H1 (cell line): ENCODE measurements around the gene ANKUB1. TPM values are rescaled to one million over a fixed set of nuclear protein-coding genes. Genes with fewer than 3 reads are reported as not detected.

Source experiments
- CTCF ChIA-PET: fragments of 300-600 bp; sonication (Branson Sonifier 250); formaldehyde crosslinking; loops from one replicate; lab custom pipeline; 2021; ENCODE audit not compliant: partially characterized antibody; lab: Charles Lee
- POLR2A ChIA-PET: fragments of 300-600 bp; sonication (Branson Sonifier 250); formaldehyde crosslinking; loops from one replicate; lab custom pipeline; 2021; ENCODE audit warnings: inconsistent platforms; ENCODE audit not compliant: partially characterized antibody; lab: Charles Lee
- DNase-seq, 2 experiments: peaks; one replicate each; pipeline versions ENCODE4 v3.0.0 to v3.0.0-alpha.2; 2010 to 2022; ENCODE audit warnings: low spot score in 2 of 2, low read depth in 1 of 2, mixed read lengths in 1 of 2
- FAIRE-seq: peaks from 2 replicates; lab custom pipeline; 2011; peaks lifted over from hg19 to GRCh38; lab: Jason Lieb, UNC
- H2AFZ ChIP-seq: 2 replicates; pipeline ENCODE4 v1.8.1; 2012; ENCODE audit warnings: low read length, inconsistent platforms
- H2AK5ac ChIP-seq: 2 replicates; pipeline ENCODE4 v1.6.1; 2013; ENCODE audit warnings: low read depth, low read length
- H2BK120ac ChIP-seq: replicated peaks from 2 replicates; pipeline ENCODE3; 2013; ENCODE audit warnings: low read depth, low read length, inconsistent platforms
- H2BK12ac ChIP-seq: 2 replicates; pipeline ENCODE4 v1.6.1; 2013; ENCODE audit warnings: low read depth, low read length
- H2BK15ac ChIP-seq: 2 replicates; pipeline ENCODE4 v1.6.1; 2013; ENCODE audit warnings: low read length
- H2BK20ac ChIP-seq: 2 replicates; pipeline ENCODE4 v1.6.1; 2013; ENCODE audit warnings: low read length
- H2BK5ac ChIP-seq: 2 replicates; pipeline ENCODE4 v1.6.1; 2013; ENCODE audit warnings: low read depth, low read length
- H3K14ac ChIP-seq: 2 replicates; pipeline ENCODE4 v1.6.1; 2013; ENCODE audit warnings: inconsistent platforms; ENCODE audit not compliant: insufficient read length
- H3K18ac ChIP-seq: 2 replicates; pipeline ENCODE4 v1.6.1; 2013; ENCODE audit warnings: low read length; ENCODE audit errors: extremely low read depth
- H3K23ac ChIP-seq: 2 replicates; pipeline ENCODE4 v1.6.1; 2013; ENCODE audit warnings: inconsistent platforms; ENCODE audit not compliant: insufficient read length
- H3K23me2 ChIP-seq: 2 replicates; pipeline ENCODE4 v1.6.1; 2013; ENCODE audit warnings: low read depth, low read length
- H3K27ac ChIP-seq: 2 replicates; pipeline ENCODE4 v1.6.1; 2011; ENCODE audit warnings: low read depth, low read length, inconsistent platforms
- H3K27me3 ChIP-seq, 4 experiments: replicated peaks in 1 of 4; 1 replicate in 1 of 4; 2 replicates in 3 of 4; pipeline versions ENCODE4 v1.6.1 to v1.8.1; 2011 to 2013; ENCODE audit warnings: low read length in 3 of 4, mild to moderate bottlenecking in 3 of 4, inconsistent platforms in 2 of 4, mixed read lengths in 2 of 4, moderate library complexity in 1 of 4; ENCODE audit not compliant: control insufficient read depth in 3 of 4, insufficient read depth in 3 of 4; ENCODE audit errors: extremely low read depth in 1 of 4
- H3K36me3 ChIP-seq, 4 experiments: 2 replicates each; pipeline versions ENCODE4 v1.6.1 to v1.8.1; 2011 to 2013; ENCODE audit warnings: mild to moderate bottlenecking in 4 of 4, low read length in 3 of 4, moderate library complexity in 2 of 4, control low read depth in 1 of 4, inconsistent platforms in 1 of 4; ENCODE audit not compliant: insufficient read depth in 4 of 4, control insufficient read depth in 2 of 4
- H3K4ac ChIP-seq: replicated peaks from 2 replicates; pipeline ENCODE3; 2013; ENCODE audit warnings: low read length, low read depth, mixed read lengths, inconsistent platforms; ENCODE audit not compliant: insufficient read length
- H3K4me1 ChIP-seq, 4 experiments: replicated peaks in 1 of 4; 1 replicate in 1 of 4; 2 replicates in 3 of 4; pipeline versions ENCODE4 v1.6.1 to v1.8.1; 2011 to 2013; ENCODE audit warnings: low read length in 3 of 4, inconsistent platforms in 2 of 4, mixed read lengths in 1 of 4; ENCODE audit not compliant: insufficient read depth in 4 of 4, control insufficient read depth in 3 of 4
- H3K4me2 ChIP-seq, 2 experiments: 2 replicates each; pipeline versions ENCODE4 v1.6.1 to v1.8.1; 2011 to 2013; ENCODE audit warnings: low read depth in 2 of 2, low read length in 2 of 2, control low read depth in 1 of 2, inconsistent platforms in 1 of 2, mild to moderate bottlenecking in 1 of 2; ENCODE audit not compliant: insufficient read depth in 1 of 2
- H3K4me3 ChIP-seq, 4 experiments: fragments of 200-600, 300-600 bp in 1 of 4; sonication (generic), shearing (Covaris generic), sonication (Bioruptor Twin) in 1 of 4; 2 replicates each; pipeline versions ENCODE4 v1.5.1 to v1.8.1; 2011 to 2016; ENCODE audit warnings: low read length in 4 of 4, low read depth in 3 of 4, control low read depth in 2 of 4, inconsistent platforms in 2 of 4, mild to moderate bottlenecking in 2 of 4, mixed read lengths in 1 of 4, moderate library complexity in 1 of 4; ENCODE audit not compliant: insufficient read depth in 2 of 4; ENCODE audit errors: extremely low read depth in 1 of 4
- H3K56ac ChIP-seq: replicated peaks from 2 replicates; pipeline ENCODE3; 2013; ENCODE audit warnings: low read depth, mild to moderate bottlenecking, mixed read lengths, low read length, inconsistent platforms; ENCODE audit not compliant: insufficient read length
- H3K79me1 ChIP-seq: 2 replicates; pipeline ENCODE4 v1.6.1; 2013; ENCODE audit warnings: low read depth, low read length, control low read depth
- H3K79me2 ChIP-seq, 2 experiments: 2 replicates each; pipeline versions ENCODE4 v1.6.1 to v1.8.1; 2012 to 2013; ENCODE audit warnings: low read length in 2 of 2, mild to moderate bottlenecking in 2 of 2, inconsistent platforms in 1 of 2; ENCODE audit not compliant: insufficient read depth in 2 of 2, control insufficient read depth in 1 of 2
- H3K9ac ChIP-seq, 4 experiments: replicated peaks in 1 of 4; 1 replicate in 1 of 4; 2 replicates in 3 of 4; pipeline versions ENCODE4 v1.6.1 to v1.8.1; 2011 to 2013; ENCODE audit warnings: low read depth in 3 of 4, low read length in 3 of 4, control low read depth in 2 of 4, mild to moderate bottlenecking in 2 of 4, moderate library complexity in 2 of 4, inconsistent platforms in 1 of 4; ENCODE audit errors: extremely low read depth in 1 of 4
- H3K9me3 ChIP-seq, 2 experiments: 2 replicates each; pipeline versions ENCODE4 v1.6.1 to v1.8.1; 2012 to 2013; ENCODE audit warnings: mild to moderate bottlenecking in 2 of 2, moderate library complexity in 2 of 2, control low read depth in 1 of 2, inconsistent platforms in 1 of 2, low read depth in 1 of 2, low read length in 1 of 2, mixed read lengths in 1 of 2; ENCODE audit not compliant: insufficient read depth in 2 of 2
- H4K20me1 ChIP-seq, 2 experiments: replicated peaks in 1 of 2; 2 replicates each; pipeline versions ENCODE3 to v1.8.1; 2011 to 2013; ENCODE audit warnings: inconsistent platforms in 2 of 2, low read length in 2 of 2, mild to moderate bottlenecking in 1 of 2; ENCODE audit not compliant: insufficient read depth in 2 of 2, control insufficient read depth in 1 of 2
- H4K5ac ChIP-seq: 2 replicates; pipeline ENCODE4 v1.6.1; 2013; ENCODE audit warnings: low read length, low read depth, mixed read lengths, inconsistent platforms; ENCODE audit not compliant: insufficient read length
- H4K8ac ChIP-seq: 2 replicates; pipeline ENCODE4 v1.8.0; 2013; ENCODE audit warnings: mild to moderate bottlenecking, moderate library complexity, low read length, inconsistent platforms; ENCODE audit not compliant: insufficient read depth; ENCODE audit errors: extremely low read depth
- H4K91ac ChIP-seq: replicated peaks from 2 replicates; pipeline ENCODE3; 2013; ENCODE audit warnings: low read length, mixed read lengths, inconsistent platforms; ENCODE audit not compliant: insufficient read length
- ASH2L ChIP-seq: fragments of 200-600, 300-600 bp; sonication (generic); IDR thresholded peaks from one replicate; pipeline ENCODE4 v1.7.1; 2017; ENCODE audit warnings: low read length
- CHD2 ChIP-seq: IDR thresholded peaks from 2 replicates; pipeline ENCODE4 v1.6.1; 2012; ENCODE audit warnings: low read length, improper control_type of control experiment
- WGBS, 2 experiments: shearing (Covaris generic) in 1 of 2; methylation state at CpG; one replicate each; pipeline versions ENCODE4 v1.1.6 to v1.1.7; 2013 to 2015; ENCODE audit warnings: low lambda C conversion rate in 2 of 2, mixed read lengths in 2 of 2, inconsistent platforms in 1 of 2, low coverage in 1 of 2, missing lambda C conversion rate in 1 of 2; ENCODE audit not compliant: insufficient replicate concordance in 2 of 2, insufficient coverage in 1 of 2, insufficient read length in 1 of 2; ENCODE audit errors: extremely low coverage in 1 of 2, missing lambda C conversion rate in 1 of 2; 5-methylcytosine and 5-hydroxymethylcytosine counted together
- long read RNA-seq, 2 experiments: library from RNA in 1 of 2; library from capped mRNA in 1 of 2; stranded (forward); transcript quantifications; one replicate each; pipeline ENCODE4 v2.0.0, GENCODE V29; 2021; ENCODE audit warnings: inconsistent platforms in 1 of 2
- polyA minus RNA-seq, 3 experiments: library from RNA; depleted of rRNA, polyadenylated mRNA; stranded (reverse); fragments of >200 nt; gene quantifications; 1 replicate in 2 of 3; 2 replicates in 1 of 3; pipeline ENCODE4 v1.2.3, GENCODE V29; 2011
- polyA plus RNA-seq, 7 experiments: library from polyadenylated mRNA; depleted of rRNA in 3 of 7; stranded (reverse) in 5 of 7; unstranded in 2 of 7; fragments of >200 nt in 5 of 7; fragments of 200-250 nt in 2 of 7; gene quantifications; 1 replicate in 5 of 7; 2 replicates in 1 of 7; 4 replicates in 1 of 7; pipeline versions ENCODE4 v1.2.1 to v1.2.3, GENCODE V29; 2011 to 2013; ENCODE audit warnings: missing spikeins in 2 of 7, mixed read lengths in 2 of 7
- total RNA-seq: library from RNA; stranded (reverse); fragmentation: NEBNext Ultra II Directional; extraction: Animal tissue kit (Norgen Biotek cat#: 25700); gene quantifications from 2 replicates; pipeline ENCODE4 v1.2.1, GENCODE V29; 2021

ANKUB1 gene
- total RNA-seq (not detected in 2 replicates), polyA plus RNA-seq (2011; rRNA removed) (not detected in 2 replicates), polyA minus RNA-seq (2011; rRNA and poly(A)+ RNA removed) (not detected in 2 replicates)
- not detected for polyA plus RNA-seq (2011; cell fraction: cytosol; rRNA removed)
- polyA plus RNA-seq (2011; cell fraction: nucleus; rRNA removed), result not detected
- not detected in 4 replicates for polyA plus RNA-seq (2012, experiment 1 of 2)
- not detected for polyA plus RNA-seq (2012, experiment 2 of 2)
- not detected for polyA plus RNA-seq (2013, experiment 1 of 2)
- polyA plus RNA-seq (2013, experiment 2 of 2), result not detected
- polyA minus RNA-seq (2011; cell fraction: cytosol; rRNA and poly(A)+ RNA removed), result not detected
- polyA minus RNA-seq (2011; cell fraction: nucleus; rRNA and poly(A)+ RNA removed), result not detected
- long read RNA-seq, experiment 1, partial matches to known transcripts, result 0 of 53 reads
- long read RNA-seq, experiment 1, other reads (novel, unspliced or antisense), result 53 of 53 reads
- long read RNA-seq, experiment 2, partial matches to known transcripts, result 0 of 5 reads
- long read RNA-seq, experiment 2, other reads (novel, unspliced or antisense), result 5 of 5 reads

- H3K4me2 ChIP-seq, result no peak within 1 kb of the TSS
- DNase-seq (no peak), FAIRE-seq (no peak)
- H2AK5ac ChIP-seq, result no peak within 1 kb of the TSS
- no peak within 1 kb of the TSS for H3K4ac ChIP-seq
- H3K23me2 ChIP-seq, result no peaks in the 10 kb centered on the region; the same call in 1 of the 2 replicates
- no peaks in the 10 kb centered on the region for H3K79me2 ChIP-seq
- H4K20me1 ChIP-seq, result no peaks in the 10 kb centered on the region
- no peak within 1 kb of the TSS for H3K9ac ChIP-seq
- ChIA-PET POLR2A (no interaction called here), CTCF (interaction anchor here (1.2 to 2.9 kb wide), 4 partner anchors 16 to 29 kb away, joined by 5 to 11 read pairs (median 8); no protein-coding TSS in a partner anchor)
- H3K23ac ChIP-seq, result no peak within 1 kb of the TSS
- H2BK120ac ChIP-seq, result no peak within 1 kb of the TSS
- H3K36me3 ChIP-seq, result no peaks in the 10 kb centered on the region
- no peak within 1 kb of the TSS for H3K56ac ChIP-seq
- H3K18ac ChIP-seq, result no peak within 1 kb of the TSS
- H4K91ac ChIP-seq, result no peak within 1 kb of the TSS
- H3K27ac ChIP-seq, result no peak within 1 kb of the TSS
- no peak within 1 kb of the TSS for H3K14ac ChIP-seq
- H2BK5ac ChIP-seq, result no peak within 1 kb of the TSS
- H3K79me1 ChIP-seq, result no peaks in the 10 kb centered on the region
- H2BK15ac ChIP-seq, result no peak within 1 kb of the TSS
- H3K9me3 ChIP-seq, result no peaks in the 10 kb centered on the region
- no peak within 1 kb of the TSS for H2BK20ac ChIP-seq
- no peak within 1 kb of the TSS for H4K8ac ChIP-seq
- H4K5ac ChIP-seq, result no peak within 1 kb of the TSS
- no peak within 1 kb of the TSS for H2AFZ ChIP-seq
- no peak within 1 kb of the TSS for H3K4me3 ChIP-seq
- H3K27me3 ChIP-seq, result no peaks in the 10 kb centered on the region
- H2BK12ac ChIP-seq, result no peak within 1 kb of the TSS
- 92% methylated on average over 4 of the region's 4 CpGs; no CpG with 5 or more reads in 1 of the 2 experiments for WGBS, 2 experiments
- H3K4me1 ChIP-seq, result no peaks in the 10 kb centered on the region
- TF ChIP-seq ASH2L (no peak), CHD2 (no peak)
Observed at GRCh38 chr3:149792452-149793270, at the start of gene ANKUB1. Gene ANKUB1 (minus strand): TSS chr3:149792554. CDS start chr3:149792366, 188 bp downstream.
